Astrocyte of the spinal cord (primary cell): ENCODE results near the gene WNT7B.

ENCODE experiments used
- DNase-seq: peaks from one replicate; pipeline ENCODE4 v3.0.0; 2011; ENCODE audit warnings: low read depth, low spot score
- H3K4me3 ChIP-seq: 2 replicates; pipeline ENCODE4 v1.5.1; 2011; ENCODE audit warnings: low read depth, mild to moderate bottlenecking, low read length, moderate library complexity
- CTCF ChIP-seq: IDR thresholded peaks from 2 replicates; pipeline ENCODE4 v1.5.1; 2012; ENCODE audit warnings: low read depth, mild to moderate bottlenecking, low read length, inconsistent platforms
- in situ Hi-C: cut with HindIII; loops from 2 replicates; pipeline ENCODE4 v1.10.0; 2017; ENCODE audit warnings: low sequenced_read_pairs

Gene WNT7B

GRCh38 chr22:45930324-45930723 lies 46.6 kb downstream of the WNT7B start:
- DNase-seq: no peak
- in situ Hi-C loops: no loop called here
- no peak for TF ChIP-seq CTCF
- no peak overlapping the region for H3K4me3 ChIP-seq

GRCh38 chr22:45929649-45930048 lies 47.3 kb downstream of the WNT7B start:
- no peak overlapping the region for H3K4me3 ChIP-seq
- DNase-seq: no peak
- TF ChIP-seq CTCF: no peak
- in situ Hi-C loops: no loop called here

GRCh38 chr22:45928726-45929368 lies 48.1 kb downstream of the WNT7B start:
- no peak for TF ChIP-seq CTCF
- in situ Hi-C loops: no loop called here
- DNase-seq: no peak
- no peak overlapping the region for H3K4me3 ChIP-seq

- no peak for TF ChIP-seq CTCF
- DNase-seq: no peak
- no peak overlapping the region for H3K4me3 ChIP-seq
- in situ Hi-C loops: no loop called here
Observed at GRCh38 chr22:45927059-45927458, 49.9 kb downstream of the WNT7B start.

GRCh38 chr22:45926433-45926832 lies 50.5 kb downstream of the WNT7B start:
- DNase-seq: no peak
- no peak for TF ChIP-seq CTCF
- in situ Hi-C loops: no loop called here
- no peak overlapping the region for H3K4me3 ChIP-seq

GRCh38 chr22:45925811-45926351 lies 51.1 kb downstream of the WNT7B start:
- DNase-seq: no peak
- in situ Hi-C loops: no loop called here
- no peak overlapping the region for H3K4me3 ChIP-seq
- no peak for TF ChIP-seq CTCF
